Ovary (tissue), 9 donors: ENCODE results near the gene EIF3B. TPM values are rescaled to one million over a fixed set of nuclear protein-coding genes. Genes with fewer than 3 reads are reported as not detected.

Source experiments
- DNase-seq, 5 donors: peaks; one replicate each; pipeline ENCODE4 v3.0.0-alpha.2; 2019 to 2020
- H3K27ac ChIP-seq, 2 donors: fragments of 200-600 bp; one replicate each; pipeline versions ENCODE4 v1.5.1 to v1.8.0; 2019 to 2022
- H3K27me3 ChIP-seq: fragments of 200-600 bp; one replicate; pipeline ENCODE4 v1.8.0; 2022
- H3K36me3 ChIP-seq: fragments of 200-600 bp; sonication (generic); one replicate; pipeline ENCODE4 v1.5.1; 2019
- H3K4me1 ChIP-seq: one replicate; pipeline ENCODE4 v1.8.1; 2013; ENCODE audit warnings: mild to moderate bottlenecking, moderate library complexity; ENCODE audit not compliant: insufficient read depth
- H3K4me3 ChIP-seq: fragments of 200-600 bp; sonication (generic); one replicate; pipeline ENCODE4 v1.5.1; 2017
- H3K9me3 ChIP-seq, 2 donors: fragments of 200-600 bp in 1 of 2; sonication (generic) in 1 of 2; one replicate each; pipeline versions ENCODE4 v1.5.1 to v1.8.1; 2013 to 2019; ENCODE audit warnings: mild to moderate bottlenecking in 1 of 2, moderate library complexity in 1 of 2
- CTCF ChIP-seq, 3 donors: fragments of 450-650 bp in 2 of 3; fragments of 200-600 bp in 1 of 3; IDR thresholded peaks; one replicate each; pipeline versions ENCODE4 v1.5.1 to v1.8.0; 2016 to 2022; ENCODE audit warnings: antibody characterized with exemption in 3 of 3, mild to moderate bottlenecking in 1 of 3
- EP300 ChIP-seq: sonication (generic); formaldehyde crosslinking; IDR thresholded peaks from one replicate; pipeline ENCODE4 v1.6.1; 2017; ENCODE audit warnings: antibody characterized with exemption
- POLR2A ChIP-seq: fragments of 450-650 bp; IDR thresholded peaks from one replicate; pipeline ENCODE4 v1.6.1; 2017; ENCODE audit warnings: antibody characterized with exemption, mild to moderate bottlenecking, moderate library complexity
- WGBS, 3 donors: extraction: QIAGEN DNeasy Blood & Tissue Kit in 1 of 3; methylation state at CpG; one replicate each; pipeline versions ENCODE4 v1.1.5 to v1.1.7; 2013 to 2017; 5-methylcytosine and 5-hydroxymethylcytosine counted together
- intact Hi-C, 4 donors: fragments of 100-400 bp; cut with DNase I; formaldehyde crosslinking; loops; one replicate each; pipeline versions ENCODE4 v1.11.0 to v1.15.1; 2022 to 2023
- polyA plus RNA-seq, 2 donors: library from polyadenylated mRNA; stranded (reverse); fragments of 200-250 nt in 1 of 2; fragments of 350-450 nt in 1 of 2; fragmentation: Illumina TruSeq in 1 of 2; extraction: RNeasy Lipid Tissue Mini Kit (QIAGEN cat#74804) in 1 of 2; gene quantifications; one replicate each; pipeline ENCODE4 v1.2.3, GENCODE V29; 2013 to 2014
- total RNA-seq, 7 donors: library from RNA; depleted of rRNA in 2 of 7; stranded (reverse); fragments of >200 nt in 2 of 7; fragmentation: NEBNext Ultra II Directional in 3 of 7; extraction: Animal tissue kit (Norgen Biotek cat#: 25700) in 3 of 7; gene quantifications; one replicate each; pipeline versions ENCODE4 v1.1.0 to v1.2.4, GENCODE V29; 2016 to 2023
- donor health status: DM: no; HTN: no; CAD: no; lungs with moderate emphysema.
- donor health status: DM: no; HTN: no; CAD: no.
- donor health status: Bipolar disorder and iron deficiency.
- donor health status: DM: yes; HTN: yes; CAD: no.
- donor health status: DM: no; HTN: no; CAD: no.
- donor health status: DM: yes; HTN: yes; CAD: no.

EIF3B gene
- total and polyA plus RNA-seq, 9 donors = 62.3 to 185 (median 114) TPM

- DNase-seq = no peak
- intact Hi-C loops = loop anchor here in 2 of 4 donors (5.0 to 10.0 kb wide), 2 partner anchors 105 to 778 kb away; partner anchors contain the start of genes MRM2 (in 2 of the 2), NUDT1 (in 2 of the 2) and PSMG3 (in 1 of the 2)
- H3K9me3 ChIP-seq = no peaks in the 10 kb centered on the region
- no peak for TF ChIP-seq CTCF (IDR thresholded peaks at IDR 0.05)
- TF ChIP-seq POLR2A = no peak
- TF ChIP-seq EP300 = no peak
- H3K4me3 ChIP-seq = no peak overlapping the region
- 68 to 76% (median 73%) methylated on average over 9 of the region's 9 CpGs for WGBS, 3 donors
- H3K36me3 ChIP-seq = no peaks in the 10 kb centered on the region
- no peaks in the 10 kb centered on the region for H3K27me3 ChIP-seq
- H3K4me1 ChIP-seq = peaks cover 5% of the 10 kb centered on the region
- H3K27ac ChIP-seq = no peak overlapping the region
These were observed 4.6 kb upstream of the EIF3B start for GRCh38 chr7:2350055-2350454.

- TF ChIP-seq CTCF (IDR thresholded peaks at IDR 0.05) (no peak), EP300 (no peak), POLR2A (no peak)
- intact Hi-C loops = loop anchor here in 2 of 4 donors (5.0 to 10.0 kb wide), 2 partner anchors 106 to 779 kb away; partner anchors contain the start of genes MRM2 (in 2 of the 2), NUDT1 (in 2 of the 2) and PSMG3 (in 1 of the 2)
- 92 to 93% (median 93%) methylated on average over 12 of the region's 12 CpGs for WGBS, 3 donors
- Histone ChIP-seq H3K4me1 (peaks cover 5% of the 10 kb centered on the region), H3K9me3 (no peaks in the 10 kb centered on the region), H3K4me3 (no peak overlapping the region), H3K36me3 (no peaks in the 10 kb centered on the region), H3K27ac (no peak overlapping the region), H3K27me3 (no peaks in the 10 kb centered on the region)
- DNase-seq = no peak
These were observed 3.8 kb upstream of the EIF3B start for GRCh38 chr7:2350861-2351260.

- no peaks in the 10 kb centered on the region for H3K36me3 ChIP-seq
- intact Hi-C loops = loop anchor here in 2 of 4 donors (5.0 to 10.0 kb wide), 2 partner anchors 109 to 781 kb away; partner anchors contain the start of genes MRM2 (in 2 of the 2), NUDT1 (in 2 of the 2) and PSMG3 (in 1 of the 2)
- H3K27ac ChIP-seq = peak overlapping the region in 1 of 2 donors; percentile 99
- peak overlapping the region; percentile 96 for H3K4me3 ChIP-seq
- H3K4me1 ChIP-seq = peaks cover 7% of the 10 kb centered on the region
- no peaks in the 10 kb centered on the region for H3K27me3 ChIP-seq
- no peaks in the 10 kb centered on the region for H3K9me3 ChIP-seq
- TF ChIP-seq CTCF (IDR thresholded peaks at IDR 0.05) = no peak
- no peak for TF ChIP-seq EP300
- no peak for TF ChIP-seq POLR2A
- DNase-seq = peak in 1 of 5 donors; percentile 25
- 56 to 67% (median 63%) methylated on average over 22 of the region's 22 CpGs for WGBS, 3 donors
These were observed 1.3 kb upstream of the EIF3B start for GRCh38 chr7:2353113-2353935.

- DNase-seq = peak; percentile 89 to 93 (median 90)
- peak overlapping the region; percentile 97 to 99 for H3K27ac ChIP-seq
- no peak for TF ChIP-seq EP300
- peak in 1 of 3 donors; percentile 28 for TF ChIP-seq CTCF (IDR thresholded peaks at IDR 0.05)
- TF ChIP-seq POLR2A = no peak
- H3K9me3 ChIP-seq = no peaks in the 10 kb centered on the region
- WGBS, 3 donors = 0 to 1% (median 0%) methylated on average over 23 to 26 of the region's 26 CpGs
- no peaks in the 10 kb centered on the region for H3K27me3 ChIP-seq
- peaks cover 7% of the 10 kb centered on the region for H3K4me1 ChIP-seq
- H3K36me3 ChIP-seq = no peaks in the 10 kb centered on the region
- intact Hi-C loops = loop anchor here in 2 of 4 donors (5.0 to 10.0 kb wide), 2 partner anchors 109 to 782 kb away; partner anchors contain the start of genes MRM2 (in 2 of the 2), NUDT1 (in 2 of the 2) and PSMG3 (in 1 of the 2)
- peak overlapping the region; percentile 96 for H3K4me3 ChIP-seq
These were observed 766 bp upstream of the EIF3B start for GRCh38 chr7:2353936-2354185.
